ENCODE measurements around the gene PET100. TPM values are rescaled to one million over a fixed set of nuclear protein-coding genes. Genes with fewer than 3 reads are reported as not detected.

The PET100 gene
- total RNA-seq, 4 donors from 2014 or later = 9.5 to 15.1 (median 12.9) TPM

- ATAC-seq (no peak), DNase-seq (no peak)
- Histone ChIP-seq H3K4me1 (no peaks in the 10 kb centered on the region), H3K36me3 (no peaks in the 10 kb centered on the region), H3K4me3 (no peak overlapping the region), H3K27ac (no peak overlapping the region), H3K27me3 (peaks cover 0 to 7% (median 5%) of the 10 kb centered on the region in 3 donors), H3K9me3 (no peaks in the 10 kb centered on the region)
- in situ Hi-C loops (cut with MboI; ENCODE audit: low sequenced_read_pairs in 4 of 4) (no loop called here), intact Hi-C loops (cut with DNase I; ENCODE audit: low total_unique reads) (no loop called here)
- TF ChIP-seq CTCF (IDR thresholded peaks at IDR 0.05 in 4 of 5, conservative IDR thresholded peaks at IDR 0.05 in 1 of 5) = no peak
- no peak for TF ChIP-seq POLR2A (IDR thresholded peaks at IDR 0.05)
Measured at GRCh38 chr19:7663706-7664105, 34.1 kb downstream of the PET100 start.

- peaks cover 0 to 7% (median 5%) of the 10 kb centered on the region in 3 donors for H3K27me3 ChIP-seq
- in situ Hi-C loops (cut with MboI; ENCODE audit: low sequenced_read_pairs in 4 of 4) = no loop called here
Measured at GRCh38 chr19:7665076-7665475, 35.5 kb downstream of the PET100 start.

GRCh38 chr19:7668842-7669241 lies 39.2 kb downstream of the PET100 start, which contains the start of gene RETN:
TSS of gene RETN (plus strand) at chr19:7669049. CDS start at chr19:7669327, 278 bp downstream.
- ATAC-seq = no peak
- H3K27me3 ChIP-seq = peaks cover 10 to 28% (median 13%) of the 10 kb centered on the region in 3 donors
- H3K36me3 ChIP-seq = no peaks in the 10 kb centered on the region
- no peak for TF ChIP-seq POLR2A (IDR thresholded peaks at IDR 0.05)
- TF ChIP-seq CTCF (IDR thresholded peaks at IDR 0.05 in 4 of 5, conservative IDR thresholded peaks at IDR 0.05 in 1 of 5) = no peak
- H3K4me1 ChIP-seq = no peaks in the 10 kb centered on the region
- no peak for DNase-seq
- no peaks in the 10 kb centered on the region for H3K9me3 ChIP-seq
- in situ Hi-C loops (cut with MboI; ENCODE audit: low sequenced_read_pairs in 4 of 4) = no loop called here
- intact Hi-C loops (cut with DNase I; ENCODE audit: low total_unique reads) = no loop called here
- no peak within 1 kb of the TSS for H3K4me3 ChIP-seq
- no peak within 1 kb of the TSS for H3K27ac ChIP-seq

More at GRCh38 chr19:7665076-7665475, 35.5 kb downstream of the PET100 start:
- DNase-seq (no peak), ATAC-seq (no peak)
- Histone ChIP-seq H3K4me1 (no peaks in the 10 kb centered on the region), H3K27ac (no peak overlapping the region), H3K9me3 (no peaks in the 10 kb centered on the region), H3K36me3 (no peaks in the 10 kb centered on the region), H3K4me3 (no peak overlapping the region)
- TF ChIP-seq POLR2A (IDR thresholded peaks at IDR 0.05) = no peak
- no peak for TF ChIP-seq CTCF (IDR thresholded peaks at IDR 0.05 in 4 of 5, conservative IDR thresholded peaks at IDR 0.05 in 1 of 5)
- intact Hi-C loops (cut with DNase I; ENCODE audit: low total_unique reads) = no loop called here

GRCh38 chr19:7669641-7670040 lies 40.0 kb downstream of the PET100 start:
- Histone ChIP-seq H3K4me1 (no peaks in the 10 kb centered on the region), H3K9me3 (no peaks in the 10 kb centered on the region), H3K27me3 (peaks cover 7 to 27% (median 13%) of the 10 kb centered on the region in 3 donors), H3K27ac (no peak overlapping the region), H3K4me3 (no peak overlapping the region), H3K36me3 (no peaks in the 10 kb centered on the region)
- no peak for DNase-seq
- TF ChIP-seq CTCF (IDR thresholded peaks at IDR 0.05 in 4 of 5, conservative IDR thresholded peaks at IDR 0.05 in 1 of 5) = no peak
- no peak for TF ChIP-seq POLR2A (IDR thresholded peaks at IDR 0.05)
- intact Hi-C loops (cut with DNase I; ENCODE audit: low total_unique reads) = no loop called here
- ATAC-seq = no peak
- in situ Hi-C loops (cut with MboI; ENCODE audit: low sequenced_read_pairs in 4 of 4) = loop anchor here in 1 of 4 donors (10.0 kb wide), 1 partner anchor 105 kb away; no protein-coding TSS in a partner anchor

Measured in gastrocnemius medialis (tissue), 4 donors.